Neuron (in vitro differentiated cells): ENCODE measurements around the gene SAP130.

ENCODE experiments used
- H2AFZ ChIP-seq: one replicate; pipeline ENCODE4 v1.6.1; 2013; ENCODE audit warnings: low read depth, mild to moderate bottlenecking, inconsistent platforms, low read length, moderate library complexity
- H3K27me3 ChIP-seq: one replicate; pipeline ENCODE4 v1.6.1; 2013; ENCODE audit warnings: low read length; ENCODE audit not compliant: insufficient read depth
- H3K36me3 ChIP-seq: one replicate; pipeline ENCODE4 v1.6.1; 2013; ENCODE audit warnings: low read length; ENCODE audit not compliant: insufficient read depth
- H3K4me1 ChIP-seq: one replicate; pipeline ENCODE4 v1.6.1; 2013; ENCODE audit warnings: low read length; ENCODE audit not compliant: insufficient read depth
- H3K4me3 ChIP-seq: 2 replicates; pipeline ENCODE4 v1.5.1; 2013; ENCODE audit warnings: mild to moderate bottlenecking, low read length, moderate library complexity
- H3K9me3 ChIP-seq: one replicate; pipeline ENCODE4 v1.6.1; 2013; ENCODE audit warnings: low read length

Gene SAP130

DNA sequence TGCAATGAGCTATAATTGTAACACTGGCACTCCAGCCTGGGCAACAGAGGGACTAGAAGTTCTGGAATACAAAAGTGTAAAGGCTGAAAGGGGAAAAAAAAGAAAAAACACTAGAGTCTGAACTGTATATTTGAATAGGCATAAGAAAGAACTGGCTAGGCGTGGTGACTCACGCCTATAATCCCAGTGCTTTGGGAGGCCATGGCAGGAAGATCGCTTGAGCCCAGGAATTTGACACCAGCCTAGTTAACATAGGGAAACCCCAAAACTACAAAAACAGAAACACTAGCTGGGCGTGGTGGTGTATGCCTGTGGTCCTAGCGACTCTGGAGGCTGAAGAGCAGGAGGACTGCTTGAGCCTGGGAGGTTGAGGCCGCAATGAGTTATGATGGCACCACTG is 70.6 kb downstream of the SAP130 start:
- Histone ChIP-seq H3K4me1 (no peaks in the 10 kb centered on the region), H3K4me3 (no peak overlapping the region), H2AFZ (no peak overlapping the region), H3K27me3 (no peaks in the 10 kb centered on the region), H3K36me3 (peaks cover 54% of the 10 kb centered on the region), H3K9me3 (no peaks in the 10 kb centered on the region)

DNA sequence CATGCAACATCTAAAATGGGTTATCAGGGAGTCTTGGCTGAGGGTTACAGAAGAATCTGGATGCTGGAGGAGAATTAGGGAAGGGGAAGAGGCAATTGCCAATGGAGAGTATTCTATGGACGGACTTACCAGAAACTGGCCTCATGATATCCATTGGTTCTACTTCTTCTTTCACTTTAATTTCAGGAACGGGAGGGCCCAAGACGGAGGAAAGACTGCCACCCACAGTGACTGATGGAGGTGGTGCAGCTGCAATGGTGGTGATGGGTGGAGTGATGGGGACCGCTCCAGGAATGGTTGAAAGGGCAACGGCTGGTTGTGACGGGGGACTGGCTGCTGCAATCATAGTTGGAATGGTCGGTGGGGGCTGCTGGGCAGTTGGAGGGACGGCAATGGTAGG is 73.0 kb downstream of the SAP130 start:
- H3K27me3 ChIP-seq: no peaks in the 10 kb centered on the region
- no peak overlapping the region for H3K4me3 ChIP-seq
- H3K36me3 ChIP-seq: peaks cover 52% of the 10 kb centered on the region
- no peaks in the 10 kb centered on the region for H3K9me3 ChIP-seq
- no peak overlapping the region for H2AFZ ChIP-seq
- H3K4me1 ChIP-seq: no peaks in the 10 kb centered on the region

DNA sequence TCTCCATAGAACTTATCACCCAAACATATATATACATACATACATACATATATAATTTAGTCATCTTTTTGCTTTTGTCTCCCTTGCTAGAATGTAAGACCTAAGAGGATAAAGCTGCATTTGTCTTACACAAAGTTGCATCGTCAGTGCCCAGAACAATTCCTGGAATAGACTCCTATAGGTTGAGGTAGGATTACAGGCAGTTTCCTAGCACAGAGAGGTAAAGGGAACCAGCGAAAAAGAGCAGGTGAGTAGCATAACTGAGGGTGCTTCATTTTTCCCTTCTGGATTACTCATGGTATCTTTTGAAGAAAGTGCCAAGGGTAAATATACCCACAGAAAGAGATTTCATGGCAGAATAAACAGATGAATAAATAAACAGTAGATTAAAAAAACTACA is 74.0 kb downstream of the SAP130 start:
- H3K27me3 ChIP-seq: no peaks in the 10 kb centered on the region
- H2AFZ ChIP-seq: no peak overlapping the region
- H3K9me3 ChIP-seq: no peaks in the 10 kb centered on the region
- H3K4me3 ChIP-seq: no peak overlapping the region
- H3K36me3 ChIP-seq: peaks cover 62% of the 10 kb centered on the region
- no peaks in the 10 kb centered on the region for H3K4me1 ChIP-seq

- Histone ChIP-seq H3K36me3 (peaks cover 66% of the 10 kb centered on the region), H2AFZ (no peak overlapping the region), H3K4me1 (no peaks in the 10 kb centered on the region), H3K9me3 (no peaks in the 10 kb centered on the region), H3K4me3 (no peak overlapping the region), H3K27me3 (no peaks in the 10 kb centered on the region)
Measured at GRCh38 chr2:127953128-127953718, 74.6 kb downstream of the SAP130 start.

GRCh38 chr2:127951026-127951425 is 76.8 kb downstream of the SAP130 start:
- H3K36me3 ChIP-seq: peaks cover 68% of the 10 kb centered on the region
- no peak overlapping the region for H3K4me3 ChIP-seq
- H3K9me3 ChIP-seq: no peaks in the 10 kb centered on the region

DNA sequence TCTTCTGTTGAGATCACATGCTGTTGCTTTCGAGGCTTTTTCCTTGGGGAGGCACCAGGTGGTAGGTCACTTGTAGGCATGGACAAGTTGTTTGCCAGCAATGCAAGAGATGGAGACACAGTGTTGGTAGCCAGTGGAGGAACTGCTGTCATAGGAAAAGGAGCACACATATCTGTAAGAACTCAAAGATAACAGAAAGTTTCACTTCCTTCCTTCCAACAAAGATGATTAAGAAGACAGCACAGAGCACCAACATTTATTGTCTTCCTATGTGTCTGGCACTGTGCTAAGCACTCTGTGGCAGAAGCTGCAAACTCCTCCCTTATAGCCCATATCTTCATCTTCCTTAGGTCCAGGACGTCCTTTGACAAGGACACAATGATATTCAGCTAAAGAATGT is 77.6 kb downstream of the SAP130 start:
- peaks cover 74% of the 10 kb centered on the region for H3K36me3 ChIP-seq

More at GRCh38 chr2:127951026-127951425, 76.8 kb downstream of the SAP130 start:
- H2AFZ ChIP-seq: no peak overlapping the region
- no peaks in the 10 kb centered on the region for H3K4me1 ChIP-seq
- H3K27me3 ChIP-seq: no peaks in the 10 kb centered on the region

GRCh38 chr2:127945281-127945680 is 82.6 kb downstream of the SAP130 start:
- Histone ChIP-seq H3K4me1 (no peaks in the 10 kb centered on the region), H3K27me3 (no peaks in the 10 kb centered on the region), H3K4me3 (no peak overlapping the region), H3K36me3 (peaks cover 88% of the 10 kb centered on the region), H2AFZ (no peak overlapping the region), H3K9me3 (no peaks in the 10 kb centered on the region)

More for the DNA sequence above, 77.6 kb downstream of the SAP130 start:
- H3K9me3 ChIP-seq: no peaks in the 10 kb centered on the region
- no peaks in the 10 kb centered on the region for H3K4me1 ChIP-seq
- no peak overlapping the region for H3K4me3 ChIP-seq
- H3K27me3 ChIP-seq: no peaks in the 10 kb centered on the region
- no peak overlapping the region for H2AFZ ChIP-seq

GRCh38 chr2:127943186-127943585 is 84.7 kb downstream of the SAP130 start:
- H3K9me3 ChIP-seq: no peaks in the 10 kb centered on the region
- H3K4me3 ChIP-seq: no peak overlapping the region
- no peaks in the 10 kb centered on the region for H3K27me3 ChIP-seq
- no peaks in the 10 kb centered on the region for H3K4me1 ChIP-seq
- no peak overlapping the region for H2AFZ ChIP-seq
- peaks cover 69% of the 10 kb centered on the region for H3K36me3 ChIP-seq

- H3K9me3 ChIP-seq: no peaks in the 10 kb centered on the region
- peaks cover 59% of the 10 kb centered on the region for H3K36me3 ChIP-seq
- H2AFZ ChIP-seq: no peak overlapping the region
- H3K4me3 ChIP-seq: no peak overlapping the region
- no peaks in the 10 kb centered on the region for H3K27me3 ChIP-seq
- H3K4me1 ChIP-seq: no peaks in the 10 kb centered on the region
Measured at GRCh38 chr2:127942002-127942401, 85.9 kb downstream of the SAP130 start.

DNA sequence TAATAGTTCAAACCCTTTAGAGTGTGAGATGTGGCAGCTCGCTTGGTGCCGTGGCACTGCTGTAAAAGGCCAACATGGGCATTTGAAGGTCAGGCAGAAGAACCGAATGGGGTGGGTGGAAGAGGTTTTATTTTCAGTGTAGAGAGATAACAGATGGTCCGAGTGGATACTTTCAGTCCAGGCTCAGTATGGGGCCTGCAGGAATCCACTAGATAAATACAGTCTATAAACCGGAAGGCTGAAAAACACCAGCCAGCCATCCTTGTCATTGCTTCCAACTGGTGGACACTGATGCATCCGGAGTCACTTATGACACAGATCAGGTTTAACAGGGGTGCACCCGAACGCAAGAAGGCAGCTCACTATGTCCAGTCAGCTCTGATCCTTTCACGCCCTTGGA is 86.4 kb downstream of the SAP130 start:
- H3K27me3 ChIP-seq: no peaks in the 10 kb centered on the region
- H3K4me1 ChIP-seq: no peaks in the 10 kb centered on the region
- no peak overlapping the region for H2AFZ ChIP-seq
- no peak overlapping the region for H3K4me3 ChIP-seq
- H3K36me3 ChIP-seq: peaks cover 55% of the 10 kb centered on the region
- no peaks in the 10 kb centered on the region for H3K9me3 ChIP-seq

DNA sequence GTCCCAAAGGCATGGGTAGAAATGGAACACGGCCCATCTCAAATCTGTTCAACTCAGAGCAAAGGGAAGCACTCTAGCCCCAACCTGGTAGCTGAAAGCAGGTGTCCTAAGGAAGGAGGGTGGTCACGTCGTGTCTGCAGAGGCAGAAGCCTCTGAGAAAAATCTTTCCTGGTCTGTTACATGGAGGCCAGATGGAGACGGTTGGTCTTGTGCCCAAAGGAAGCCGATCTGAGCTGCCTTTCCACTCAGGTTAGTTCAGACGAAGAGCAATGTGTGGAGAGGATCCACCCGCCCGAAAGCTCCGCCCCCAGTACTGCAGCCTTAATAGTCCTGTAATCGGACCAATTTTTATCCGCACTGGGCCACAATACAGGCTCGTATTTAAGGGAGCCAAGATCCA is 87.2 kb downstream of the SAP130 start:
- no peaks in the 10 kb centered on the region for H3K9me3 ChIP-seq
- H3K4me3 ChIP-seq: no peak overlapping the region
- no peak overlapping the region for H2AFZ ChIP-seq
- no peaks in the 10 kb centered on the region for H3K4me1 ChIP-seq
- H3K36me3 ChIP-seq: peaks cover 47% of the 10 kb centered on the region
- H3K27me3 ChIP-seq: no peaks in the 10 kb centered on the region

DNA sequence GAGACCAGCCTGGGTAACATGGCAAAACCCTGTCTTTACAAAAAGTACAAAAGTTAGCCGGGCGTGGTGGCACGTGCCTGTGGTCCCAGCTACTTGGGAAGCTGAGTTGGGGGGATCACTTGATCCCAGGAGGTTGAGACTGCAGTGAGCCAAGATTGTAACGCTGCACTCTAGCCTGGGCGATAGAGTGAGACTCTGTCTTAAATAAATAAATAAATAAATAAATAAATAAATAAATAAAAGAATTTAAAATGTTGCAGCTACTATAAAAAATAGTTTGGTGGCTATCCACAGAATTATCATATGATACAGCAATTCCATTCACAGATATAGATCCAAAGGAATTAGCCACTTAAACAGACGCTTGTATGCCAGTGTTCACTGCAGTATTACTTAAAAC is 92.5 kb downstream of the SAP130 start:
- Histone ChIP-seq H3K4me1 (no peaks in the 10 kb centered on the region), H3K36me3 (peaks cover under 1% of the 10 kb centered on the region), H3K4me3 (no peak overlapping the region), H3K9me3 (no peaks in the 10 kb centered on the region), H3K27me3 (no peaks in the 10 kb centered on the region), H2AFZ (no peak overlapping the region)

GRCh38 chr2:127932199-127932876 is 95.5 kb downstream of the SAP130 start:
- no peaks in the 10 kb centered on the region for H3K27me3 ChIP-seq

DNA sequence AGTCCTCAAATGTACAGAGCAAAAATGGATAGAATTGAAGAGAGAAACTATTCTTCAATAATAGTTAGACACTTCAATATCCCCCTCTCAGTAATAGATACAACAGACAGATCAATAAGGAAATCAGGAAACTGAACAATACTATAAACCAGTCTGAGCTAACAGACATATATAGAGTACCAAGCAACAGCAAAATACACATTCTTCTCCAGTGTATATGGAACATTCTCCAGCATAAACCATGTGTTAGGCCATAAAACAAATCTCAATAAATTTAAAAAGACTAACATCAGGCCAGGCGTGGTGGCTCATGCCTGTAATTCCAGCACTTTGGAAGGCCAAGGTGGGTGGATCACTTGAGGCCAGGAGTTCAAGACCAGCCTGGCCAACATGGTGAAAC is 98.4 kb downstream of the SAP130 start:
- no peaks in the 10 kb centered on the region for H3K27me3 ChIP-seq
- no peak overlapping the region for H3K4me3 ChIP-seq
- H2AFZ ChIP-seq: no peak overlapping the region
- H3K9me3 ChIP-seq: no peaks in the 10 kb centered on the region
- no peaks in the 10 kb centered on the region for H3K36me3 ChIP-seq
- H3K4me1 ChIP-seq: no peaks in the 10 kb centered on the region

More at GRCh38 chr2:127932199-127932876, 95.5 kb downstream of the SAP130 start:
- Histone ChIP-seq H3K4me3 (no peak overlapping the region), H2AFZ (no peak overlapping the region), H3K36me3 (no peaks in the 10 kb centered on the region), H3K9me3 (no peaks in the 10 kb centered on the region), H3K4me1 (no peaks in the 10 kb centered on the region)
